ENCODE data around the gene WRAP73.
"Not testable (repeated sequence)": the region's sequence is repeated elsewhere in the genome, so short reads cannot be mapped to it uniquely, and the experiment has no call there.

WRAP73 gene

DNA sequence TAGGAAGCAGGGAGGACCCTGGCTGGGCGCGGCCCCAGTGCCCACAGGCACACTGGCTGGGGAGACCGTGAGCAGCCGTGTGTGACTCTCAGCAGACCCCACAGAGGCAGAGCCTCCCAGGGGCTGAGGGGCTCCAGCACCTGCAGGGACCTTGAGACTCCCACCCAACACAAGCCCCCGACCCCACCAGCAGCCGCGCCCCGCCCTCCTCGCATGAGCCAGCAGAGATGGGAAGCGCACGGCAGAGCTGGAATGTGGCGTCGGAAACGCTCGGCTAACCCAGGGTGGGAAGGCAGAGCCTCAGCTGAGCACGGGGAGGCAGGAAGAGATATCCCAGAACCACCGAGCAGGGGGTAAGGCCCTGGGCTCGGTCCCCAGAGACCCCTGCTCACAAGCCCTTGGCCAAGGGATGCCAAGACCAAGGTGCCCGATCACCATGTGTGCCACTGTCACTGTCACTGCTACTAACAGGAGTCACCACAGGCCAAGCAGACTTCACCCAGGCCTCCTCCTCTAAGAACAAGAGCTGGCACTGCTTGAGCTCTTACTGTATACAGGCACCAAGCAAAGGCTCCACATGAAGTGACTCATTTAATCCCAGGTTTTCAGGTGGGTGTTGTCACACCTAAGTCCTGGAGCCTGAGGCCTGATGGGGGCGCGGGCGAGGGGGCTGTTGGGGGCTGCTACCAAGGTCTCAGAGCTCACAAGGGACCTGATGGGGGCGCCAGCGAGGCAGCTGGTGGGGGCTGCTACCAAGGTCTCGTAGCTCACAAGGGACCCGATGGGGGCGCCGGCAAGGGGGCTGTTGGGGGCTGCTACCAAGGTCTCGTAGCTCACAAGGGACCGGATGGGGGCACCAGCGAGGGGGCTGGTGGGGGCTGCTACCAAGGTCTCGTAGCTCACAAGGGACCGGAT lies 58.7 kb downstream of the WRAP73 start:
- TF ChIP-seq, protein P1, sequence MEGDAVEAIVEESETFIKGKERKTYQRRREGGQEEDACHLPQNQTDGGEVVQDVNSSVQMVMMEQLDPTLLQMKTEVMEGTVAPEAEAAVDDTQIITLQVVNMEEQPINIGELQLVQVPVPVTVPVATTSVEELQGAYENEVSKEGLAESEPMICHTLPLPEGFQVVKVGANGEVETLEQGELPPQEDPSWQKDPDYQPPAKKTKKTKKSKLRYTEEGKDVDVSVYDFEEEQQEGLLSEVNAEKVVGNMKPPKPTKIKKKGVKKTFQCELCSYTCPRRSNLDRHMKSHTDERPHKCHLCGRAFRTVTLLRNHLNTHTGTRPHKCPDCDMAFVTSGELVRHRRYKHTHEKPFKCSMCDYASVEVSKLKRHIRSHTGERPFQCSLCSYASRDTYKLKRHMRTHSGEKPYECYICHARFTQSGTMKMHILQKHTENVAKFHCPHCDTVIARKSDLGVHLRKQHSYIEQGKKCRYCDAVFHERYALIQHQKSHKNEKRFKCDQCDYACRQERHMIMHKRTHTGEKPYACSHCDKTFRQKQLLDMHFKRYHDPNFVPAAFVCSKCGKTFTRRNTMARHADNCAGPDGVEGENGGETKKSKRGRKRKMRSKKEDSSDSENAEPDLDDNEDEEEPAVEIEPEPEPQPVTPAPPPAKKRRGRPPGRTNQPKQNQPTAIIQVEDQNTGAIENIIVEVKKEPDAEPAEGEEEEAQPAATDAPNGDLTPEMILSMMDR (IDR thresholded peaks at IDR 0.05; ENCODE audit: low read depth, low read length): no peak

DNA sequence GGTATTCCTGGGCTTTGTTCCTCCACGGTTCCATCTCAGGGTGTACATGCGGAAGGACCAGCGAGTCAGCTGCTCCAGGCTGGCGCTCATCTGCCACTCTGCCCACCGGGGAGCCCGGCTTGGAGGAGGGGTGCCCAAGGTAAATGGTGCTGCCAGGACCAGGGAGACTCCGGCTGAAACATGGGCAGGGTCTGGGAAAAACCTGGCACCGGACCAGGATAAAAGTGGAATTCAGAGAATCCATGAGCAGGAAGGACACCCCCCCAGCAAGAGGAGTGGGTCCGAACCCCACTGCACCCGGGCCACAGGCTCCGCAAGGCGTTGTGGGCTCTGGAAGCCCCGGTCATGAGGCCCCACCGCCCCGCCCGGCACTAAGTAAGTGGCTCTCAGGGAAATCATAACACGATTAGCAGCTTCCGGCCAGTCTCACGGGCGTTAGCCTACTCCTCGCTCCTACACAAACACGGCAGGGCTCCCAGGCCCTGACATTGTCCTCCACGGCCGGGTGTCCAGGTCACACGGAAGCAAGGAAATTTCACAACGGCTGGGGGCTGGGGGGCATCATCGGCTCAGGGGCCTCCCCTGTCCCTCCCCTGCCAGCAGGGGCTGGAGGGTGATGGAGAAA lies 59.7 kb downstream of the WRAP73 start:
- TF ChIP-seq, protein P1 (IDR thresholded peaks at IDR 0.05; ENCODE audit: low read depth, low read length): no peak
- H3K4me3 ChIP-seq (ENCODE audit: low read depth, low read length): no peak overlapping the region

More for the DNA sequence above, 58.7 kb downstream of the WRAP73 start:
- no peak overlapping the region for H3K4me3 ChIP-seq (ENCODE audit: low read depth, low read length)

DNA sequence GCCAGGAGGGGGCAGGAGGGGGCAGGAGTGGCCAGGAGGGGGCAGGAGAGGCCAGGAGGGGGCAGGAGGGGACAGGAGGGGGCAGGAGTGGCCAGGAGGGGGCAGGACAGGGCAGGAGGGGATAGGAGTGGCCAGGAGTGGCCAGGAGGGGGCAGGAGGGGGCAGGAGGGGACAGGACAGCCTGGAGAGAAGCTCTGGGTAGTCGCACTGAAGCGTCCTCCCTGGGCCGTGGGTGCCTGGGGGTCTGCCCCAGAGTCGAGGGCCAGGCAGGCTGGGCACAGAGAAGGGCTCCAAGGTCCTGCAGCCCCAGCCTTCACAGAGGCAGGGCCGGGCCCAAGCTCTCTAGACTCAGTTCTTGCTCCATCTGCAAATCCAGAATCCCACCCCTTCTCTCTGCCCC lies 61.5 kb downstream of the WRAP73 start:
- no peak overlapping the region for H3K4me3 ChIP-seq (ENCODE audit: low read depth, low read length)
- TF ChIP-seq, protein P1 (IDR thresholded peaks at IDR 0.05; ENCODE audit: low read depth, low read length): no peak

DNA sequence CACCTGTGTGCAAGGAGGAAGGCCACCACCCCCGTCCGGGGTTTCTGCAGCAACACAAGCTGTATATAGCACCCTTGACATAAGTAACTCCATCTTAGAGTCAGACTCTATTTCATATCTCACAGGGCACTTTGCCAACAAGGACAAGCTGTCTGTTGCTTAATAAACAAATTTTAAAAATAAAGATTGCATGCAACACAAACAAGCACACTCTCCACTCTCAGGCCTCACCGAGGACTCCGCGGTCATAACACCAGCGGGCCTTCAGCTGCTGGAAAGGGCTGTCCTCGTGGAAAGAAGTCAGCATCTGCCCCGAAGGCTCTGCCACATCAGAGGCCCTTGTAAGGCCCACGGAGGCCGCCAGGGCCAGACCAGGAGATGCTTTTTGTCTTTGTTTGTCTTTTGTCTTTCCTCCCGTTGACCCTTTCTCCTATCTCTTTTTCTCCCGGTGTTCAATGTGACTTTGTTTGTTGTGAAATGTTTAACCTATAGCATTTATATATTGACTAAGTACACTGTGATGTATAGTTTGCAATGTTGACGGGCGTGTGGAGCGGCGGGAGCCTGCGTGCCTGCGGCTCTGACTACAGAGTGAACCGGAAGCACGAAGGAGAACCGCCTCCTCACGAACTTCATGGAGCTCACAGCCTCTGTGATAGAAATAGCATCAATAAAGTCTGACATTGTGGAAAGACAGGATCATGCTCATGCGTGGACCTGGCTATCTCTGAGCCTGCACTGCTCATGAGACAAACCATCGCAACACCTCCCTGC lies 62.7 kb downstream of the WRAP73 start:
- TF ChIP-seq, protein P1 (IDR thresholded peaks at IDR 0.05; ENCODE audit: low read depth, low read length): no peak
- H3K4me3 ChIP-seq (ENCODE audit: low read depth, low read length): no peak overlapping the region

DNA sequence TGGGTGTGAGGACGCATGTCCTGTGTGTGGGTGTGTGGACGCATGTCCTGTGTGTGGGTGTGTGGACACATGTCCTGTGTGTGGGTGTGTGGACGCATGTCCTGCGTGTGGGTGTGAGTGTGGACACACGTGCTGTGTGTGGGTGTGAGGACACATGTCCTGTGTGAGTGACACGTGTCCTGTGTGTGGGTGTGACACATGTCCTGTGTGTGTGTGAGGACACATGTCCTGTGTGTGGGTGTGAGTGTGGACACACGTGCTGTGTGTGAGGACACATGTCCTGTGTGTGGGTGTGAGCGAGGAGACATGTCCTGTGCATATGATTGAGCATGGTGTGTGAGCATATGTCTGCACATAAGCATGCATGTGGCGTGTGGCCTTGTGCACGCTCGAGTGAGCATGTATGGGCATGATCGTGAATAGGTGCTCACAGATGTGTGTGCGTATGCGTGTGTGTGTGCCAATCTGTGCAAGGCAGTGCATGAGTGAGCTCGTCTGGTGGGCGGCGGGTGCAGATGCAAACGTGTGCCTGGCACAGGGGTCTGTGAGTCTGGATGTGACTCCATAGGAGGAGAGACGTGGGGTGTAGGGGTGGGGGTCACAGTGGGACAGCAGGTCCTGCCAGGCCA lies 63.8 kb downstream of the WRAP73 start:
- H3K4me3 ChIP-seq (ENCODE audit: low read depth, low read length): no peak overlapping the region
- TF ChIP-seq, protein P1 (IDR thresholded peaks at IDR 0.05; ENCODE audit: low read depth, low read length): no peak

DNA sequence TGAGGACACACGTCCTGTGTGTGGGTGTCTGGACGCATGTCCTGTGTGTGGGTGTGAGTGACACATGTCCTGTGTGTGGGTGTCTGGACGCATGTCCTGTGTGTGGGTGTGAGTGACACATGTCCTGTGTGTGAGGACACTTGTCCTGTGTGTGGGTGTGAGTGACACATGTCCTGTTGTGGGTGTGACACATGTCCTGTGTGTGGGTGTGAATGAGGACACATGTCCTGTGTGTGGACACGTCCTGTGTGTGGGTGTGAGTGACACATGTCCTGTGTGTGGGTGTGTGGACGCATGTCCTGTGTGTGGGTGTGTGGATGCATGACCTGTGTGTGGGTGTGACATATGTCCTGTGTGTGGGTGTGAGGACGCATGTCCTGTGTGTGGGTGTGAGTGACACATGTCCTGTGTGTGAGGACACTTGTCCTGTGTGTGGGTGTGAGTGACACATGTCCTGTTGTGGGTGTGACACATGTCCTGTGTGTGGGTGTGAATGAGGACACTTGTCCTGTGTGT lies 64.5 kb downstream of the WRAP73 start:
- H3K4me3 ChIP-seq (ENCODE audit: low read depth, low read length): not testable (repeated sequence)

DNA sequence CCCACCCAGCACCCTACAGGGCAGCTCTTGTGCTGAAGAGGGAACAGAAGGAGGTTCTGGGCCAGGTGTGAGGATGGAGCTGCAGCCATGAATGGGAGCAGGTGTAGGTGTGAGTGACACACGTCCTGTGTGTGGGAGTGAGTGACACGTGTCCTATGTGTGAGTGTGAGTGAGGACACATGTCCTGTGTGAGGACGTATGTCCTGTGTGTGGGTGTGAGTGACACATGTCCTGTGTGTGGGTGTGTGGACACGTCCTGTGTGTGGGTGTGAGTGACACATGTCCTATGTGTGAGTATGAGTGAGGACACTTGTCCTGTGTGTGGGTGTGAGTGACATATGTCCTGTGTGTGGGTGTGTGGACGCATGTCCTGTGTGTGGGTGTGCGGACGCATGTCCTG lies 65.0 kb downstream of the WRAP73 start:
- TF ChIP-seq, protein P1 (IDR thresholded peaks at IDR 0.05; ENCODE audit: low read depth, low read length): no peak
- no peak overlapping the region for H3K4me3 ChIP-seq (ENCODE audit: low read depth, low read length)

DNA sequence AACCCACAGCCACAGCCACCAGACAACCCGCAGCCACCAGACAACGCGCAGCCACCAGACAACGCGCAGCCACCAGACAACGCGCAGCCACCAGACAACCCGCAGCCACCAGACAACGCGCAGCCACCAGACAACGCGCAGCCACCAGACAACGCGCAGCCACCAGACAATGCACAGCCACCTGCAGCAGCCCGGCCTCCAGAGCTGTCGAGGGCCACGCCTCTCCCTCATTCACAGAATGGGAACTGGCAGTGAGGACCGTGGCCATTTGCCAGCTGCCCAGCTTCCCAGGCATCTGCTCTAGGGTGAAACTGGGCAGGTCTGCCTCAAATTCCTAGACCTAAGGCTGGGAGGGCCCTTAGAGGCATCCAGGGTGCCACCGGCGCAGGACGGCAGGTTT lies 66.2 kb downstream of the WRAP73 start:
- not testable (repeated sequence) for H3K4me3 ChIP-seq (ENCODE audit: low read depth, low read length)

Data from WI38 (cell line).